ENCODE results near the gene CTSS. TPM values are rescaled to one million over a fixed set of nuclear protein-coding genes. Genes with fewer than 3 reads are reported as not detected.

Gene CTSS

DNA sequence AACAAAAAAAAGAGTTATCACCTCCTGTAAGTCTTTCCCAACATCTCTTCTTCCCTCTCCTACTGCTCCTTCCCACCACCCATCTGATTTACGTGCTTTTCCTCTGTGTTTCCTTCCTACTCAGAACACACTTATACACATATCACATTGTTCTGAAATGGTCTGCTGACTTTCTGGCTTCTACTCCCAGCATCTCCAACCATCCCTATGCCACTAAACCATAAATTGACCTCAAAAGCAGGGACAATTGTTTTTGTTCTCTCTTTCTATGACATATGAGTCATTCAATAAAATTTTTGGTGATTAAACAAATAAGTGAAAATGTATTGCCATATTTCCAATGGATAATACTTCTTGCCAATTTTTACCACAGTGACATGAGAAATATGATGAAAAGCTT is 76.8 kb downstream of the CTSS start:
- H3K4me3 ChIP-seq (ENCODE audit: low read length) = no peak overlapping the region
- H3K4me1 ChIP-seq (ENCODE audit: control insufficient read depth, low read depth, low read length) = no peaks in the 10 kb centered on the region
- no peak overlapping the region for H2AK5ac ChIP-seq (ENCODE audit: low read length)
- H3K79me1 ChIP-seq (ENCODE audit: low read length) = no peaks in the 10 kb centered on the region
- H3K27me3 ChIP-seq (ENCODE audit: insufficient read depth, low read length, poor library complexity) = no peaks in the 10 kb centered on the region
- H3K23ac ChIP-seq (ENCODE audit: low read length) = no peak overlapping the region
- H2BK120ac ChIP-seq (ENCODE audit: low read depth, low read length) = no peak overlapping the region
- H2BK15ac ChIP-seq (replicated peaks; ENCODE audit: low read depth) = no peak overlapping the region
- H3K56ac ChIP-seq (ENCODE audit: low read length) = no peak overlapping the region
- H3K4ac ChIP-seq (ENCODE audit: low read depth, low read length) = no peak overlapping the region
- H3K18ac ChIP-seq (ENCODE audit: low read length) = no peak overlapping the region
- H4K5ac ChIP-seq (ENCODE audit: low read length) = no peak overlapping the region
- H3K9ac ChIP-seq (ENCODE audit: low read length) = no peak overlapping the region
- H3K79me2 ChIP-seq (ENCODE audit: control insufficient read depth, insufficient read depth, low read length) = no peaks in the 10 kb centered on the region
- no peak overlapping the region for H3K27ac ChIP-seq (ENCODE audit: low read depth, low read length)
- H4K8ac ChIP-seq (ENCODE audit: low read depth, low read length) = no peak overlapping the region
- DNase-seq = no peak
- H3K4me2 ChIP-seq (ENCODE audit: low read length) = no peak overlapping the region
- no CpG with 5 or more reads among the region's 1 CpG for WGBS (ENCODE audit: extremely low coverage, insufficient coverage, low lambda C conversion rate)
- H3K36me3 ChIP-seq (ENCODE audit: control insufficient read depth, insufficient read depth, low read length) = no peaks in the 10 kb centered on the region
- H2BK5ac ChIP-seq (ENCODE audit: low read length) = no peak overlapping the region

DNA sequence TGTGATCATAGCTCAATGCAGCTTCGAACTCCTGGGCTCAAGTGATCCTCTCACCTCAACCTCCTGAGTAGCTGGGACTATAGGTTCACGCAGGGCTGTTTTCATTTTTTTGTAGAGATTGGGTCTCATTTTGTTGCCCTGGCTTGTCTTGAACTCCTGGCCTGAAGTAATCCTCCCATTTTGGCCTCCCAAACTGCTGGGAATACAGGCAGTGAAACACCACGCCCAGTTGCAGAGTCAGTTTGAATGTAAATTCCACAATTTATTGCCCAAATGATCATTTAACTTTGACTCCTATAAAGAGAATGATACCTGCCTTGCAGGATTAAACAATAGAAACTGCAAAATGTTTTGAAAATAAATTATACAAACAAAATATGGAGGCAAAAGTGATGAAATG is 79.3 kb downstream of the CTSS start:
- H3K79me2 ChIP-seq (ENCODE audit: control insufficient read depth, insufficient read depth, low read length) = no peaks in the 10 kb centered on the region
- H3K18ac ChIP-seq (ENCODE audit: low read length) = no peak overlapping the region
- no CpG with 5 or more reads among the region's 3 CpGs for WGBS (ENCODE audit: extremely low coverage, insufficient coverage, low lambda C conversion rate)
- H2BK5ac ChIP-seq (ENCODE audit: low read length) = no peak overlapping the region
- H2BK15ac ChIP-seq (replicated peaks; ENCODE audit: low read depth) = no peak overlapping the region
- H3K56ac ChIP-seq (ENCODE audit: low read length) = no peak overlapping the region
- no peaks in the 10 kb centered on the region for H3K79me1 ChIP-seq (ENCODE audit: low read length)
- H3K4ac ChIP-seq (ENCODE audit: low read depth, low read length) = no peak overlapping the region
- no peak for DNase-seq
- no peak overlapping the region for H4K8ac ChIP-seq (ENCODE audit: low read depth, low read length)
- no peaks in the 10 kb centered on the region for H3K4me1 ChIP-seq (ENCODE audit: control insufficient read depth, low read depth, low read length)
- H3K4me3 ChIP-seq (ENCODE audit: low read length) = no peak overlapping the region
- H3K9ac ChIP-seq (ENCODE audit: low read length) = no peak overlapping the region
- H3K27me3 ChIP-seq (ENCODE audit: insufficient read depth, low read length, poor library complexity) = no peaks in the 10 kb centered on the region
- no peak overlapping the region for H4K5ac ChIP-seq (ENCODE audit: low read length)
- H3K27ac ChIP-seq (ENCODE audit: low read depth, low read length) = no peak overlapping the region
- H3K36me3 ChIP-seq (ENCODE audit: control insufficient read depth, insufficient read depth, low read length) = no peaks in the 10 kb centered on the region
- H3K4me2 ChIP-seq (ENCODE audit: low read length) = no peak overlapping the region
- no peak overlapping the region for H2AK5ac ChIP-seq (ENCODE audit: low read length)
- no peak overlapping the region for H3K23ac ChIP-seq (ENCODE audit: low read length)
- H2BK120ac ChIP-seq (ENCODE audit: low read depth, low read length) = no peak overlapping the region

- H3K79me1 ChIP-seq (ENCODE audit: low read length) = no peaks in the 10 kb centered on the region
- no CpG with 5 or more reads among the region's 1 CpG for WGBS (ENCODE audit: extremely low coverage, insufficient coverage, low lambda C conversion rate)
Measured at GRCh38 chr1:150683914-150684313, 81.7 kb downstream of the CTSS start.

More at GRCh38 chr1:150683914-150684313, 81.7 kb downstream of the CTSS start:
- Histone ChIP-seq H2BK120ac (ENCODE audit: low read depth, low read length) (no peak overlapping the region), H2AK5ac (ENCODE audit: low read length) (no peak overlapping the region), H3K27ac (ENCODE audit: low read depth, low read length) (no peak overlapping the region), H2BK5ac (ENCODE audit: low read length) (no peak overlapping the region), H3K56ac (ENCODE audit: low read length) (no peak overlapping the region), H3K23ac (ENCODE audit: low read length) (no peak overlapping the region), H3K79me2 (ENCODE audit: control insufficient read depth, insufficient read depth, low read length) (no peaks in the 10 kb centered on the region), H3K36me3 (ENCODE audit: control insufficient read depth, insufficient read depth, low read length) (no peaks in the 10 kb centered on the region), H2BK15ac (replicated peaks; ENCODE audit: low read depth) (no peak overlapping the region), H3K4me1 (ENCODE audit: control insufficient read depth, low read depth, low read length) (no peaks in the 10 kb centered on the region), H3K18ac (ENCODE audit: low read length) (no peak overlapping the region), H3K4me3 (ENCODE audit: low read length) (no peak overlapping the region), H3K9ac (ENCODE audit: low read length) (no peak overlapping the region), H3K4me2 (ENCODE audit: low read length) (no peak overlapping the region), H3K4ac (ENCODE audit: low read depth, low read length) (no peak overlapping the region), H3K27me3 (ENCODE audit: insufficient read depth, low read length, poor library complexity) (no peaks in the 10 kb centered on the region), H4K8ac (ENCODE audit: low read depth, low read length) (no peak overlapping the region), H4K5ac (ENCODE audit: low read length) (no peak overlapping the region)
- DNase-seq = peak; percentile 70

Small RNA genes lying within 50 kb of the gene (small RNA-seq; reads per million reads assigned to genes)
- not detected for gene RNU6-1042P (ENCODE audit: insufficient read depth)
- gene RNU6-1309P (ENCODE audit: insufficient read depth) = not detected

Measured in mesendoderm (in vitro differentiated cells).